Measurements from ENCODE around the gene ADAMTS12. TPM values are rescaled to one million over a fixed set of nuclear protein-coding genes. Genes with fewer than 3 reads are reported as not detected.

ADAMTS12 gene, protein sequence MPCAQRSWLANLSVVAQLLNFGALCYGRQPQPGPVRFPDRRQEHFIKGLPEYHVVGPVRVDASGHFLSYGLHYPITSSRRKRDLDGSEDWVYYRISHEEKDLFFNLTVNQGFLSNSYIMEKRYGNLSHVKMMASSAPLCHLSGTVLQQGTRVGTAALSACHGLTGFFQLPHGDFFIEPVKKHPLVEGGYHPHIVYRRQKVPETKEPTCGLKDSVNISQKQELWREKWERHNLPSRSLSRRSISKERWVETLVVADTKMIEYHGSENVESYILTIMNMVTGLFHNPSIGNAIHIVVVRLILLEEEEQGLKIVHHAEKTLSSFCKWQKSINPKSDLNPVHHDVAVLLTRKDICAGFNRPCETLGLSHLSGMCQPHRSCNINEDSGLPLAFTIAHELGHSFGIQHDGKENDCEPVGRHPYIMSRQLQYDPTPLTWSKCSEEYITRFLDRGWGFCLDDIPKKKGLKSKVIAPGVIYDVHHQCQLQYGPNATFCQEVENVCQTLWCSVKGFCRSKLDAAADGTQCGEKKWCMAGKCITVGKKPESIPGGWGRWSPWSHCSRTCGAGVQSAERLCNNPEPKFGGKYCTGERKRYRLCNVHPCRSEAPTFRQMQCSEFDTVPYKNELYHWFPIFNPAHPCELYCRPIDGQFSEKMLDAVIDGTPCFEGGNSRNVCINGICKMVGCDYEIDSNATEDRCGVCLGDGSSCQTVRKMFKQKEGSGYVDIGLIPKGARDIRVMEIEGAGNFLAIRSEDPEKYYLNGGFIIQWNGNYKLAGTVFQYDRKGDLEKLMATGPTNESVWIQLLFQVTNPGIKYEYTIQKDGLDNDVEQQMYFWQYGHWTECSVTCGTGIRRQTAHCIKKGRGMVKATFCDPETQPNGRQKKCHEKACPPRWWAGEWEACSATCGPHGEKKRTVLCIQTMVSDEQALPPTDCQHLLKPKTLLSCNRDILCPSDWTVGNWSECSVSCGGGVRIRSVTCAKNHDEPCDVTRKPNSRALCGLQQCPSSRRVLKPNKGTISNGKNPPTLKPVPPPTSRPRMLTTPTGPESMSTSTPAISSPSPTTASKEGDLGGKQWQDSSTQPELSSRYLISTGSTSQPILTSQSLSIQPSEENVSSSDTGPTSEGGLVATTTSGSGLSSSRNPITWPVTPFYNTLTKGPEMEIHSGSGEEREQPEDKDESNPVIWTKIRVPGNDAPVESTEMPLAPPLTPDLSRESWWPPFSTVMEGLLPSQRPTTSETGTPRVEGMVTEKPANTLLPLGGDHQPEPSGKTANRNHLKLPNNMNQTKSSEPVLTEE (N-terminal part only)
- total RNA-seq (2022), result not detected in 2 replicates
- Bru-seq, nascent RNA, result percentile 2 among the genes with signal in this experiment
- BruChase-seq, experiment 1, labeled RNA remaining after a 6-hour chase, result percentile 1 among the genes with signal in this experiment
- BruChase-seq, experiment 2, labeled RNA remaining after a 2-hour chase, result percentile 2 among the genes with signal in this experiment
- long read RNA-seq, partial matches to known transcripts, result 0 of 1 reads
- long read RNA-seq, other reads (novel, unspliced or antisense), result 1 of 1 reads

DNA sequence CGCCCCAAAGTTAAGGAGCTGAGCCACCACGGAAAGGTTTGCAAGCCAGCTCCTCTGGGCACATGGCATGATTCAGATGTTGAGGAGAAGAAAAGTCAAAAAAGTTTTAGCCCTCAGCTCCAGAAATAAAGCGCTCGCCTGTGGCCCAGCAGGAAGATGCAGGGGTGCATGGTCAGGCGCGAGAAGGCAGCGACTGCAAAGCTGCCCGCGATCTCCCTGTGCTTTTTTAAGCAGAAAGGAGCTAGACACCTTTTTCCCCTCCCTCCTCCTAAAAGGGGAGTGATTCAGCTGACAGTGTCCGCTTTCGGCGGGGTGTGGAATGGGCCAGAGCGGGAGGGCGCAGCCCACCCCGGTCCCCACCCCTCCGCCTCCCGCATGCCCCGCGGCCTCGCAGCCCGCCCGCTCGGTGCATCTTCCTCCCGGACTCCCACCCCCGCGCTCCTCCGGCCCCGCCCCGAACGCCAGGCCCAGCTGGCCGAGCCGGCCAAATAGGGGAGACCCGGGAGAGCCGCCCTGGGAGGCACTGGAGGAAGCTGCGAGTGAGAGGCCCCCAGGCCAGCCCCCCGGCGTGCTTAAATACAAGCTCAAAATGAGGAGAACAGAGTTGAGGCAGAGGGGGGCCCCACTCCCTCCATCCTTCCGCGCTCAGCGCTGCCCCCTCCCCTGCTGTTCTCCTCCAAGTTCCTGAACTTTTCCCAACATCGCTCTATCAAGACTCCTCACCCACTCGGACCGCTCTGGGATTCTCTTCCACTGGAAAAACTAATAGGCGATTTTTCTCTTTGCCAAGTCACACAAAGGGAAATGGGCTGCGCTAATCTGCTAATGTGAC lies at the start of gene ADAMTS12:
Gene ADAMTS12, minus strand, starts transcription at position 203 of the 832 bp plus-strand sequence. Its CDS starts 134 bp downstream, at position 69.
- ChIA-PET POLR2A (no interaction called here), CTCF (interaction anchor here (0.6 to 2.8 kb wide), 5 partner anchors 42 to 86 kb away, joined by 3 to 13 read pairs (median 3); no protein-coding TSS in a partner anchor)
- intact Hi-C loops (cut with micrococcal nuclease), result no loop called here
- Mint-ChIP-seq H3K27ac (ENCODE audit: low read depth, unreplicated experiment) (no peak within 1 kb of the TSS), H3K4me1 (ENCODE audit: insufficient read depth, unreplicated experiment) (peaks cover 10% of the 10 kb centered on the region), H3K27me3 (ENCODE audit: insufficient read depth, unreplicated experiment) (peaks cover 42% of the 10 kb centered on the region), H3K9me3 (ENCODE audit: unreplicated experiment) (peaks cover 7% of the 10 kb centered on the region), H3K36me3 (ENCODE audit: insufficient read depth, unreplicated experiment) (no peaks in the 10 kb centered on the region), H3K4me3 (ENCODE audit: unreplicated experiment) (peak within 1 kb of the TSS; percentile 53)
- peak; percentile 18 for DNase-seq (ENCODE audit: unreplicated experiment)
- TF ChIP-seq, protein P1, sequence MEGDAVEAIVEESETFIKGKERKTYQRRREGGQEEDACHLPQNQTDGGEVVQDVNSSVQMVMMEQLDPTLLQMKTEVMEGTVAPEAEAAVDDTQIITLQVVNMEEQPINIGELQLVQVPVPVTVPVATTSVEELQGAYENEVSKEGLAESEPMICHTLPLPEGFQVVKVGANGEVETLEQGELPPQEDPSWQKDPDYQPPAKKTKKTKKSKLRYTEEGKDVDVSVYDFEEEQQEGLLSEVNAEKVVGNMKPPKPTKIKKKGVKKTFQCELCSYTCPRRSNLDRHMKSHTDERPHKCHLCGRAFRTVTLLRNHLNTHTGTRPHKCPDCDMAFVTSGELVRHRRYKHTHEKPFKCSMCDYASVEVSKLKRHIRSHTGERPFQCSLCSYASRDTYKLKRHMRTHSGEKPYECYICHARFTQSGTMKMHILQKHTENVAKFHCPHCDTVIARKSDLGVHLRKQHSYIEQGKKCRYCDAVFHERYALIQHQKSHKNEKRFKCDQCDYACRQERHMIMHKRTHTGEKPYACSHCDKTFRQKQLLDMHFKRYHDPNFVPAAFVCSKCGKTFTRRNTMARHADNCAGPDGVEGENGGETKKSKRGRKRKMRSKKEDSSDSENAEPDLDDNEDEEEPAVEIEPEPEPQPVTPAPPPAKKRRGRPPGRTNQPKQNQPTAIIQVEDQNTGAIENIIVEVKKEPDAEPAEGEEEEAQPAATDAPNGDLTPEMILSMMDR (IDR thresholded peaks at IDR 0.05; ENCODE audit: unreplicated experiment), result no peak
- no TSS peak for BruUV-seq (replicated peaks)

DNA sequence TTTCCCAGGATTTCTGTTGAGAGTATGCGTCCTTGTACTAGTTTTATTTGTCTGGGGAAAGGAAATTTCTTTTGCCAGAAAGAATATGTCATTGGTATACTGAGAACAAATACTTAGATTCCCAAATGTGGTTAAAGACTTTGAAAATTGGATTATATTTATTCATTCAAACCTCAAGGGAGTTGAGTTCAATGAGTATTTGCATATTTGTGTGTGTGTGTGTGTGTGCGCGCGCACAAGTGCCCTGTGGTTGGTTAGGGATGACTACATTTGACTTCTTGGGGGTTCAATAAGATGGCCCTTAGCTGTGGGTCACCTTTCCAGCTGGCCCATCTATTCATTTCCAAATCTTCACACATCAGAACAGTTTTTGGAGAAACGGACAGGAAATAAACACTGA lies 49.3 kb upstream of the ADAMTS12 start:
- POLR2A ChIA-PET, result no interaction called here
- no TSS peak for BruUV-seq (replicated peaks)
- H3K4me3 Mint-ChIP-seq (ENCODE audit: unreplicated experiment), result no peak overlapping the region
- DNase-seq (ENCODE audit: unreplicated experiment), result no peak
- no peak overlapping the region for H3K27ac Mint-ChIP-seq (ENCODE audit: low read depth, unreplicated experiment)
- intact Hi-C loops (cut with micrococcal nuclease), result no loop called here
- TF ChIP-seq, protein P1 (IDR thresholded peaks at IDR 0.05; ENCODE audit: unreplicated experiment), result no peak
- peaks cover 55% of the 10 kb centered on the region for H3K27me3 Mint-ChIP-seq (ENCODE audit: insufficient read depth, unreplicated experiment)
- H3K4me1 Mint-ChIP-seq (ENCODE audit: insufficient read depth, unreplicated experiment), result no peaks in the 10 kb centered on the region
- CTCF ChIA-PET, result interaction anchor here (1.5 kb wide), 1 partner anchor 28 kb away, joined by 5 read pairs; no protein-coding TSS in a partner anchor
- H3K9me3 Mint-ChIP-seq (ENCODE audit: unreplicated experiment), result no peaks in the 10 kb centered on the region
- no peaks in the 10 kb centered on the region for H3K36me3 Mint-ChIP-seq (ENCODE audit: insufficient read depth, unreplicated experiment)

DNA sequence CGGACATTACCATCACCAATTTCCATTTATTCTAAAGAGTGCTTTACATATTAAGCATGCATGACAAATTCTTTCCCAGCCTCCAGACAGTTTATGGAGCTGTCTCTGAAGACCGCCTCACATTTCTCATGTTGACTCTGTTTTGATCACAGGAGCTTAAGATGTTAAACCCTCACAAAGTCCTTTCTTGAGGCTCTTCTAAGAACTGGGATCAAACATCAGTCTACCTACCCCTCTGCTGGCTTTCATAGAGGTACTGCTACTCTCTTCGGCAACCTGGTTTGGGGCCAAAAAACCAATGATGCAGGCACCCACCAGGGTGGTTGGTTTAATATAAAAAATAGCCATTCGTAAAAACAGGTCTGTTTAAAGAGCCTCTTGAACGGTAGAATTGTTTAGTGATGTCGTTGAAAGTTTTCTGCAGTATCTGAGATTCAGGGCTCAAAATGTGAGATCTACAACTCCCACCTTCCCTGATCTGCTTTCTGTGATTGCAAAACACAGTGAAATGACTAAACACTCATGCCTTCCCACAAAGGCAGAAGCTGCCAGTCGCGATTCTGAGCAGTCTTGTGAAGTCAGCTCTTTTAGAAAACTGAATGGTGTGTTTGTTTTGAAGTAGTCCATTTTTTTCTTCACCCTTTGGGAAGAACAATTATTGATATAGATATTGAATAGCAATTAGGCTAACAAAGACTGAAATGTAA lies 47.9 kb upstream of the ADAMTS12 start:
- POLR2A ChIA-PET, result interaction anchor here (0.7 kb wide), 2 partner anchors 10 to 497 kb away, joined by 3 read pairs; no protein-coding TSS in a partner anchor
- no peak overlapping the region for H3K4me3 Mint-ChIP-seq (ENCODE audit: unreplicated experiment)
- peaks cover under 1% of the 10 kb centered on the region for H3K4me1 Mint-ChIP-seq (ENCODE audit: insufficient read depth, unreplicated experiment)
- peak; percentile 36 for DNase-seq (ENCODE audit: unreplicated experiment)
- no TSS peak for BruUV-seq (replicated peaks)
- TF ChIP-seq, protein P1 (IDR thresholded peaks at IDR 0.05; ENCODE audit: unreplicated experiment), result no peak
- H3K36me3 Mint-ChIP-seq (ENCODE audit: insufficient read depth, unreplicated experiment), result no peaks in the 10 kb centered on the region
- no peaks in the 10 kb centered on the region for H3K9me3 Mint-ChIP-seq (ENCODE audit: unreplicated experiment)
- CTCF ChIA-PET, result interaction anchor here (0.6 to 1.5 kb wide), 3 partner anchors 30 to 1047 kb away, joined by 3 to 5 read pairs (median 3); no protein-coding TSS in a partner anchor
- peaks cover 55% of the 10 kb centered on the region for H3K27me3 Mint-ChIP-seq (ENCODE audit: insufficient read depth, unreplicated experiment)
- intact Hi-C loops (cut with micrococcal nuclease), result loop anchor here (10.0 kb wide), 1 partner anchor 465 kb away; no protein-coding TSS in a partner anchor
- no peak overlapping the region for H3K27ac Mint-ChIP-seq (ENCODE audit: low read depth, unreplicated experiment)
